ENCODE data around the gene MED13L. TPM values are rescaled to one million over a fixed set of nuclear protein-coding genes. Genes with fewer than 3 reads are reported as not detected.

Gene MED13L
- total and polyA plus RNA-seq, 4 donors = 7.9 to 94.0 (median 37.7) TPM

DNA sequence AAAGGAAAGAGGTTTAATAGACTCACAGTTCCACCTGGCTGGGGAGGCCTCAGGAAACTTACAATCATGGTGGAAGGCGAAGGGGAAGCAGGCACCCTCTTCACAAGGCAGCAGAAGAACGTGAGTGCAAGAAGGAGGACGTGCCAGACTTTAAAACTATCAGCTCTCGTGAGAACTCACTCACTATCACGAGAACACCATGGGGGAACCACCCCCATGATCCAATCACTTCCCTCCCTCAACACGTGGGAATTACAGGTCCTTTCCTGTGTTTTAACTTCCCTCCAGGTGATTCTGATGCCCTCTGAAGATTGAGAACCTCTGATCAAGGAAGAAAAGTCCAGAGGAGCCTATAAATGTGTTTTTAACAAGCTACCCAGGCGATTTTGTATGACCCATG is 358.7 kb downstream of the MED13L start:
- WGBS = 41% methylated on average over 7 of the region's 7 CpGs

DNA sequence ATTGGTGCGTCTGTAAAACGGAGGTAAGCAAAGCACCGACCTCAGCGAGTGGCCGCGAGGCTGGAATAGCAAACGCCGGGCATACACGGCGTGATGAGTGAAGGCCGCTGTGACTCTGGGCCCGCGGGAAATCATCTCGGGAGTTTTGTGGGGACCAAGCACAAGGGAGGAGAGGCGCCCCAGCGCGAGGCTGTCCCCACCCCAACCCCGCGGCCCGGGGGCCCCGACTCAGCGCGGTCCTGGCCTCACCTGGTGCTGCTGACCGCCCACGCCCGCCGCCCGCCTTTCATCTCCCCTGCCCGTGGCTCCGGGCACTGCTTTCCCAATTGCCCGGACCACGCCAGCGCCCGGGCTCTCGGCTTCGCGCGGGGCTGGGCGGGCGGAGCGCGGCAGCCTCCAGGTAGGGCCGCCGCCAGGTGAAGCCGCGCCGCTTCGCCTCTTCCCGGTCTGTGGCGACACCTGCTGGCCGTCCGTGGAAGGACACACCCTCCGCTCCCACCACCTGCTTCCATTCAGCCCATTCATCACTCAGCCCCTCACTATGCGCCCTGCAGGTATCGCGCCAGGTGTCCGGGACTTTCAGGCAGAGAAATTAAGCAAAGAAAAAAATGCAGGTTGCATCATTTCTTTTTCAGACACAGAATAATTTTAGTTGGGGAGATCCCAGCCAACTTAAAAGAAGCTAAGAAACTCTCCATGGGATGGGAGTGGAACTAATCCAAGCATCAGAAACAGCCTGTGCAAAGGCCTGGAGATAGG is 360.4 kb downstream of the MED13L start:
- H3K9ac ChIP-seq (ENCODE audit: low read depth in 1 of 2, low read length in 2 of 2) = no peak overlapping the region
- H3K27ac ChIP-seq (ENCODE audit: low read depth in 1 of 2, low read length in 2 of 2) = no peak overlapping the region
- H3K4me3 ChIP-seq (ENCODE audit: low read depth in 1 of 3, low read length in 3 of 3) = peak overlapping the region in 1 of 3 donors; percentile 7
- peaks cover 0 to 6% (median 0%) of the 10 kb centered on the region in 4 donors for H3K27me3 ChIP-seq (ENCODE audit: control insufficient read depth in 4 of 4, insufficient read depth in 4 of 4, low read length in 3 of 4)
- peak; percentile 82 for DNase-seq (ENCODE audit: low spot score)
- TF ChIP-seq YY1 (IDR thresholded peaks at IDR 0.05) (no peak), EGR1 (IDR thresholded peaks at IDR 0.05; ENCODE audit: low read depth in 2 of 2) (no peak), RAD21 (IDR thresholded peaks at IDR 0.05) (peak; percentile 83 to 88)
- TF ChIP-seq, protein P1, sequence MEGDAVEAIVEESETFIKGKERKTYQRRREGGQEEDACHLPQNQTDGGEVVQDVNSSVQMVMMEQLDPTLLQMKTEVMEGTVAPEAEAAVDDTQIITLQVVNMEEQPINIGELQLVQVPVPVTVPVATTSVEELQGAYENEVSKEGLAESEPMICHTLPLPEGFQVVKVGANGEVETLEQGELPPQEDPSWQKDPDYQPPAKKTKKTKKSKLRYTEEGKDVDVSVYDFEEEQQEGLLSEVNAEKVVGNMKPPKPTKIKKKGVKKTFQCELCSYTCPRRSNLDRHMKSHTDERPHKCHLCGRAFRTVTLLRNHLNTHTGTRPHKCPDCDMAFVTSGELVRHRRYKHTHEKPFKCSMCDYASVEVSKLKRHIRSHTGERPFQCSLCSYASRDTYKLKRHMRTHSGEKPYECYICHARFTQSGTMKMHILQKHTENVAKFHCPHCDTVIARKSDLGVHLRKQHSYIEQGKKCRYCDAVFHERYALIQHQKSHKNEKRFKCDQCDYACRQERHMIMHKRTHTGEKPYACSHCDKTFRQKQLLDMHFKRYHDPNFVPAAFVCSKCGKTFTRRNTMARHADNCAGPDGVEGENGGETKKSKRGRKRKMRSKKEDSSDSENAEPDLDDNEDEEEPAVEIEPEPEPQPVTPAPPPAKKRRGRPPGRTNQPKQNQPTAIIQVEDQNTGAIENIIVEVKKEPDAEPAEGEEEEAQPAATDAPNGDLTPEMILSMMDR (IDR thresholded peaks at IDR 0.05; ENCODE audit: low read depth, low read length, missing input control) = peak; percentile 93
- H3K9me3 ChIP-seq (ENCODE audit: control insufficient read depth in 4 of 4, low read length in 3 of 4) = no peaks in the 10 kb centered on the region
- WGBS = 10% methylated on average over 57 of the region's 57 CpGs
- H3K4me1 ChIP-seq (ENCODE audit: control insufficient read depth in 4 of 4, insufficient read depth in 4 of 4, low read length in 3 of 4) = peaks cover 0 to 5% (median 2%) of the 10 kb centered on the region in 4 donors
- no peaks in the 10 kb centered on the region for H3K36me3 ChIP-seq (ENCODE audit: control insufficient read depth in 4 of 4, insufficient read depth in 3 of 4, low read depth in 1 of 4, low read length in 3 of 4)

More for the DNA sequence above, 358.7 kb downstream of the MED13L start:
- Histone ChIP-seq H3K36me3 (ENCODE audit: control insufficient read depth in 4 of 4, insufficient read depth in 3 of 4, low read depth in 1 of 4, low read length in 3 of 4) (no peaks in the 10 kb centered on the region), H3K9ac (ENCODE audit: low read depth in 1 of 2, low read length in 2 of 2) (no peak overlapping the region), H3K4me3 (ENCODE audit: low read depth in 1 of 3, low read length in 3 of 3) (no peak overlapping the region), H3K4me1 (ENCODE audit: control insufficient read depth in 4 of 4, insufficient read depth in 4 of 4, low read length in 3 of 4) (peaks cover 0 to 5% (median 2%) of the 10 kb centered on the region in 4 donors), H3K9me3 (ENCODE audit: control insufficient read depth in 4 of 4, low read length in 3 of 4) (no peaks in the 10 kb centered on the region), H3K27me3 (ENCODE audit: control insufficient read depth in 4 of 4, insufficient read depth in 4 of 4, low read length in 3 of 4) (peaks cover 0 to 6% (median 0%) of the 10 kb centered on the region in 4 donors), H3K27ac (ENCODE audit: low read depth in 1 of 2, low read length in 2 of 2) (no peak overlapping the region)
- TF ChIP-seq, protein P2, sequence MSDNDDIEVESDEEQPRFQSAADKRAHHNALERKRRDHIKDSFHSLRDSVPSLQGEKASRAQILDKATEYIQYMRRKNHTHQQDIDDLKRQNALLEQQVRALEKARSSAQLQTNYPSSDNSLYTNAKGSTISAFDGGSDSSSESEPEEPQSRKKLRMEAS (IDR thresholded peaks at IDR 0.05) = no peak
- TF ChIP-seq, protein P3, sequence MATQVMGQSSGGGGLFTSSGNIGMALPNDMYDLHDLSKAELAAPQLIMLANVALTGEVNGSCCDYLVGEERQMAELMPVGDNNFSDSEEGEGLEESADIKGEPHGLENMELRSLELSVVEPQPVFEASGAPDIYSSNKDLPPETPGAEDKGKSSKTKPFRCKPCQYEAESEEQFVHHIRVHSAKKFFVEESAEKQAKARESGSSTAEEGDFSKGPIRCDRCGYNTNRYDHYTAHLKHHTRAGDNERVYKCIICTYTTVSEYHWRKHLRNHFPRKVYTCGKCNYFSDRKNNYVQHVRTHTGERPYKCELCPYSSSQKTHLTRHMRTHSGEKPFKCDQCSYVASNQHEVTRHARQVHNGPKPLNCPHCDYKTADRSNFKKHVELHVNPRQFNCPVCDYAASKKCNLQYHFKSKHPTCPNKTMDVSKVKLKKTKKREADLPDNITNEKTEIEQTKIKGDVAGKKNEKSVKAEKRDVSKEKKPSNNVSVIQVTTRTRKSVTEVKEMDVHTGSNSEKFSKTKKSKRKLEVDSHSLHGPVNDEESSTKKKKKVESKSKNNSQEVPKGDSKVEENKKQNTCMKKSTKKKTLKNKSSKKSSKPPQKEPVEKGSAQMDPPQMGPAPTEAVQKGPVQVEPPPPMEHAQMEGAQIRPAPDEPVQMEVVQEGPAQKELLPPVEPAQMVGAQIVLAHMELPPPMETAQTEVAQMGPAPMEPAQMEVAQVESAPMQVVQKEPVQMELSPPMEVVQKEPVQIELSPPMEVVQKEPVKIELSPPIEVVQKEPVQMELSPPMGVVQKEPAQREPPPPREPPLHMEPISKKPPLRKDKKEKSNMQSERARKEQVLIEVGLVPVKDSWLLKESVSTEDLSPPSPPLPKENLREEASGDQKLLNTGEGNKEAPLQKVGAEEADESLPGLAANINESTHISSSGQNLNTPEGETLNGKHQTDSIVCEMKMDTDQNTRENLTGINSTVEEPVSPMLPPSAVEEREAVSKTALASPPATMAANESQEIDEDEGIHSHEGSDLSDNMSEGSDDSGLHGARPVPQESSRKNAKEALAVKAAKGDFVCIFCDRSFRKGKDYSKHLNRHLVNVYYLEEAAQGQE (IDR thresholded peaks at IDR 0.05) = no peak
- no peak for TF ChIP-seq FOXA2 (IDR thresholded peaks at IDR 0.05)
- TF ChIP-seq RXRA (IDR thresholded peaks at IDR 0.05) = no peak
- no peak for TF ChIP-seq HNF4G (IDR thresholded peaks at IDR 0.05)
- no peak for TF ChIP-seq NR2F2 (IDR thresholded peaks at IDR 0.05)
- TF ChIP-seq, protein P1 (IDR thresholded peaks at IDR 0.05; ENCODE audit: low read depth, low read length, missing input control) = no peak
- no peak for TF ChIP-seq GABPA (IDR thresholded peaks at IDR 0.05 in 1 of 2, conservative IDR thresholded peaks at IDR 0.05 in 1 of 2)
- no peak for DNase-seq (ENCODE audit: low spot score)
